BJ (cell line): ENCODE results near the gene ZNF316. TPM values are rescaled to one million over a fixed set of nuclear protein-coding genes. Genes with fewer than 3 reads are reported as not detected.

Experiments used
- CTCF ChIA-PET: fragments of 350-600 bp; formaldehyde crosslinking; extraction: SDS; loops from one replicate; lab custom pipeline; 2021; ENCODE audit warnings: antibody characterized with exemption, inconsistent platforms; lab: Yijun Ruan, JAX
- POLR2A ChIA-PET: fragments of 300-600 bp; sonication (Branson Sonifier 250); formaldehyde crosslinking; extraction: SDS; loops from one replicate; lab custom pipeline; 2021; ENCODE audit warnings: antibody characterized with exemption; lab: Charles Lee
- DNase-seq: peaks from one replicate; pipeline ENCODE4 v3.0.0-alpha.2; 2011; ENCODE audit warnings: low read depth
- H3K27me3 ChIP-seq: 2 replicates; pipeline ENCODE4 v1.6.0; 2011; ENCODE audit warnings: low read length; ENCODE audit not compliant: control insufficient read depth, insufficient read depth
- H3K36me3 ChIP-seq: 2 replicates; pipeline ENCODE4 v1.5.1; 2011; ENCODE audit warnings: low read length; ENCODE audit not compliant: control insufficient read depth, insufficient read depth
- H3K4me3 ChIP-seq: 2 replicates; pipeline ENCODE4 v1.5.1; 2011; ENCODE audit warnings: low read depth, mild to moderate bottlenecking, control low read depth, low read length
- CTCF ChIP-seq: IDR thresholded peaks from 2 replicates; pipeline ENCODE4 v1.5.1; 2011; ENCODE audit warnings: low read depth, mild to moderate bottlenecking, control low read depth, inconsistent platforms, low read length, moderate library complexity; ENCODE audit not compliant: insufficient read depth
- polyA minus RNA-seq: library from RNA; depleted of rRNA, polyadenylated mRNA; stranded (reverse); fragments of >200 nt; gene quantifications from 2 replicates; pipeline ENCODE4 v1.2.3, GENCODE V29; 2011; rRNA and poly(A)+ RNA removed
- polyA plus RNA-seq: library from polyadenylated mRNA; depleted of rRNA; stranded (reverse); fragments of >200 nt; gene quantifications from 2 replicates; pipeline ENCODE4 v1.2.3, GENCODE V29; 2011; rRNA removed

Gene ZNF316
- polyA plus RNA-seq (4.6 and 5.2 TPM in 2 replicates), polyA minus RNA-seq (2.7 and 2.8 TPM in 2 replicates)

GRCh38 chr7:6636741-6637543, at the start of gene ZNF316:
Gene ZNF316 (plus strand): TSS chr7:6637318. CDS start chr7:6642410, 5,092 bp downstream.
- peak within 1 kb of the TSS; percentile 93 for H3K4me3 ChIP-seq
- no peak for DNase-seq
- H3K27me3 ChIP-seq: no peaks in the 10 kb centered on the region
- no peak for TF ChIP-seq CTCF
- CTCF ChIA-PET: interaction anchor here (0.5 to 1.1 kb wide), 2 partner anchors 47 to 550 kb away, joined by 3 to 5 read pairs; partner anchors contain the start of gene INTS15
- H3K36me3 ChIP-seq: peaks cover 8% of the 10 kb centered on the region
- POLR2A ChIA-PET: no interaction called here

GRCh38 chr7:6588566-6588965, 48.6 kb upstream of the ZNF316 start:
- Histone ChIP-seq H3K4me3 (no peak overlapping the region), H3K27me3 (no peaks in the 10 kb centered on the region), H3K36me3 (peaks cover 14% of the 10 kb centered on the region)
- ChIA-PET POLR2A (no interaction called here), CTCF (interaction anchor here (0.8 to 1.0 kb wide), 4 partner anchors 11 to 72 kb away, joined by 3 to 6 read pairs (median 4); partner anchors contain the start of gene ZDHHC4)
- no peak for DNase-seq
- no peak for TF ChIP-seq CTCF

GRCh38 chr7:6589151-6589828, 47.8 kb upstream of the ZNF316 start:
- CTCF ChIA-PET: interaction anchor here (0.7 to 2.4 kb wide), 13 partner anchors 8 to 73 kb away, joined by 3 to 18 read pairs (median 4); partner anchors contain the start of gene ZDHHC4
- DNase-seq: no peak
- H3K36me3 ChIP-seq: peaks cover 16% of the 10 kb centered on the region
- peak overlapping the region; percentile 33 for H3K4me3 ChIP-seq
- H3K27me3 ChIP-seq: no peaks in the 10 kb centered on the region
- no peak for TF ChIP-seq CTCF
- POLR2A ChIA-PET: no interaction called here

GRCh38 chr7:6589829-6590644, 47.1 kb upstream of the ZNF316 start, which contains the start of gene INTS15:
Gene INTS15 (plus strand): TSS chr7:6590021. CDS start chr7:6590284, 263 bp downstream.
- Histone ChIP-seq H3K36me3 (peaks cover 13% of the 10 kb centered on the region), H3K27me3 (no peaks in the 10 kb centered on the region), H3K4me3 (peak within 1 kb of the TSS; percentile 91)
- no peak for DNase-seq
- POLR2A ChIA-PET: no interaction called here
- CTCF ChIA-PET: interaction anchor here (0.7 to 2.4 kb wide), 18 partner anchors 8 to 341 kb away, joined by 3 to 18 read pairs (median 4); partner anchors contain the start of gene ZDHHC4
- 0 out of 2 replicates have a peak, but pooled peaks have one; percentile 10 for TF ChIP-seq CTCF
